Breast epithelium (tissue), 3 donors: ENCODE measurements around the gene SLAMF9.

ENCODE experiments used
- POLR2A ChIP-seq: fragments of 450-650 bp; IDR thresholded peaks from one replicate; pipeline ENCODE4 v1.6.1; 2016; ENCODE audit warnings: antibody characterized with exemption, mild to moderate bottlenecking, moderate library complexity
- POLR2AphosphoS5 ChIP-seq, 3 donors: sonication (generic); formaldehyde crosslinking; IDR thresholded peaks; one replicate each; pipeline ENCODE4 v1.6.1; 2017; ENCODE audit warnings: antibody characterized with exemption in 3 of 3
- TF ChIP-seq, protein P1 (sequence below), 3 donors: fragments of 450-650 bp; IDR thresholded peaks; one replicate each; pipeline ENCODE4 v1.5.1; 2016 to 2017; ENCODE audit warnings: antibody characterized with exemption in 3 of 3, mild to moderate bottlenecking in 3 of 3, moderate library complexity in 3 of 3

DNA sequence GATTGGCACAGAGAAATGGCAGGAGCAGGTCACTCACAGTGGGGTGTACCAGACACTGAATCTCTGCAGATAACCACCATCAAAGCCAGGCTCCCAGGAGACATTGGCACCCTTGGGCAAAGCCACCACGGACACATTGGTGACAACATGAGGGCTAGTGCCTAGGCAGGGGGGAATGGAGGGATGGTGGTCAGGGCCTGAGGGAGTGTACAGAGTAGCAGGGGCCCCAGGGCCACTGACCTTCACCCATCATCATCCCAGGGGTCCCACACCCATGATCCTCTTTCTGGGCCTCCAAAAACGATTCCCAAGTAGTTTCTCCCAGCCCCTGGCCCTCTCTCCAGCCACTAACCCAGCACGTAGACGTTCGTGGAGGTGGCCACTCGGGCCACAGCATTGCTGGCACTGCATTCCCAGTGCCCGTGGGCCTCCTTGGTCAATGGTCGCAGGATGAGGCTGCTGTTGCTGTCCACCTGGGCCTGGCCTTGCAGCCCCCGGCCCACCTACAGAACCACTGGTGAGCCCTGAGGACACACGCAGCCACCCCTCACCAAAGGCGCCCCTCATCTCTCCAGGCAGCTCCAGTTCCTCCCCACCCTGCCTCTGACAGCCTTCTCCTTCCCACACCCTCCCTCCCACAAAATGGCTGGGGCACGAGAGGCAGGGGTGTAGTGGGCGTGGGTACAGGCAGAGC, 22.8 kb downstream of the SLAMF9 start:
- TF ChIP-seq, protein P1, sequence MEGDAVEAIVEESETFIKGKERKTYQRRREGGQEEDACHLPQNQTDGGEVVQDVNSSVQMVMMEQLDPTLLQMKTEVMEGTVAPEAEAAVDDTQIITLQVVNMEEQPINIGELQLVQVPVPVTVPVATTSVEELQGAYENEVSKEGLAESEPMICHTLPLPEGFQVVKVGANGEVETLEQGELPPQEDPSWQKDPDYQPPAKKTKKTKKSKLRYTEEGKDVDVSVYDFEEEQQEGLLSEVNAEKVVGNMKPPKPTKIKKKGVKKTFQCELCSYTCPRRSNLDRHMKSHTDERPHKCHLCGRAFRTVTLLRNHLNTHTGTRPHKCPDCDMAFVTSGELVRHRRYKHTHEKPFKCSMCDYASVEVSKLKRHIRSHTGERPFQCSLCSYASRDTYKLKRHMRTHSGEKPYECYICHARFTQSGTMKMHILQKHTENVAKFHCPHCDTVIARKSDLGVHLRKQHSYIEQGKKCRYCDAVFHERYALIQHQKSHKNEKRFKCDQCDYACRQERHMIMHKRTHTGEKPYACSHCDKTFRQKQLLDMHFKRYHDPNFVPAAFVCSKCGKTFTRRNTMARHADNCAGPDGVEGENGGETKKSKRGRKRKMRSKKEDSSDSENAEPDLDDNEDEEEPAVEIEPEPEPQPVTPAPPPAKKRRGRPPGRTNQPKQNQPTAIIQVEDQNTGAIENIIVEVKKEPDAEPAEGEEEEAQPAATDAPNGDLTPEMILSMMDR (IDR thresholded peaks at IDR 0.05): no peak
- no peak for TF ChIP-seq POLR2A
- no peak for TF ChIP-seq POLR2AphosphoS5 (IDR thresholded peaks at IDR 0.05)
